Mucosa of rectum (tissue), 2 donors: ENCODE data around the gene ITPKA.

Source experiments
- H3K27ac ChIP-seq, 2 donors: one replicate each; pipeline ENCODE4 v1.7.0; 2013; ENCODE audit warnings: inconsistent platforms in 2 of 2, low read depth in 2 of 2, low read length in 2 of 2
- H3K27me3 ChIP-seq, 2 donors: one replicate each; pipeline ENCODE4 v1.7.0; 2013; ENCODE audit warnings: low read length in 2 of 2; ENCODE audit not compliant: control insufficient read depth in 2 of 2, insufficient read depth in 2 of 2
- H3K36me3 ChIP-seq, 2 donors: one replicate each; pipeline ENCODE4 v1.7.0; 2013; ENCODE audit warnings: low read length in 2 of 2; ENCODE audit not compliant: control insufficient read depth in 2 of 2, insufficient read depth in 2 of 2
- H3K4me1 ChIP-seq, 2 donors: one replicate each; pipeline ENCODE4 v1.7.0; 2013; ENCODE audit warnings: low read length in 2 of 2, mild to moderate bottlenecking in 1 of 2; ENCODE audit not compliant: control insufficient read depth in 2 of 2, insufficient read depth in 2 of 2
- H3K4me3 ChIP-seq, 2 donors: one replicate each; pipeline ENCODE4 v1.7.0; 2013; ENCODE audit warnings: low read length in 2 of 2
- H3K9ac ChIP-seq, 2 donors: one replicate each; pipeline ENCODE4 v1.7.0; 2013; ENCODE audit warnings: low read length in 2 of 2, low read depth in 1 of 2, mild to moderate bottlenecking in 1 of 2
- H3K9me3 ChIP-seq, 2 donors: one replicate each; pipeline ENCODE4 v1.7.0; 2013; ENCODE audit warnings: low read length in 2 of 2; ENCODE audit not compliant: control insufficient read depth in 2 of 2
- donor health status: healthy.
- donor health status: Normal muscosa, but diverticular disease.

Gene ITPKA

DNA sequence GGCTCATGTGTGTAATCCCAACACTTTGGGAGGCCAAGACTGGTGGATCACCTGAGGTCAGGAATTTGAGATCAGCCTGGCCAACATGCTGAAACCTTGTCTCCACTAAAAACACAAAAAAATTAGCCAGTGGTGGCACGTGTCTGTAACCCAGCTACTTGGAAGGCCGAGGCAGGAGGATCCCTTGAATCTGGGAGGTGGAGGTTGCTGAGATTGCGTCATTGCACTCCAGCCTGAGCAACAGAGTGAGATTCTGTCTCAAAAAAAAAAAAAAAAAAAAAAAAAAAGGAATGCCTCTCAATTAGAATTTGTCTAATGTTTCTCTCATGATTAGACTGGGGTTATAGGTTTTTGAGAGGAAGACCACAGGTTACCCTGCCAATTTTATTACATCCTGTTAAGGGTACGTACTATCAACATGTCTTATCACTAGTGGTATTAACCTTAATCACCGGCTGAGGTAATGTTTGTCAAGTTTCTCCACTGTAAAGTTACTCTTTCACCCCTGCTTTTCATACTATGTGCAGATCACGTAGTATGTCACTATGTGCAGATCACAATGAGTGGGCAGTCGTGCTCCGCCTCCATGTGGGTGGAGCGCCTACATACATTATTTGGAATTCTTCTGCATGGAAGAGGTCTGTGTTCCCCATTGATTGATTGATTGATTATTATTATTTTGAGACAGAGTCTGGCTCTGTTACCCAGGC lies 56.5 kb downstream of the ITPKA start:
- H3K36me3 ChIP-seq, result no peaks in the 10 kb centered on the region
- no peaks in the 10 kb centered on the region for H3K4me1 ChIP-seq
- H3K9ac ChIP-seq, result no peak overlapping the region
- no peak overlapping the region for H3K4me3 ChIP-seq
- H3K27ac ChIP-seq, result no peak overlapping the region
- peaks cover 0 to 3% of the 10 kb centered on the region in 2 donors for H3K27me3 ChIP-seq
- no peaks in the 10 kb centered on the region for H3K9me3 ChIP-seq
